Keratinocyte (primary cell): ENCODE data around the gene MIOX.

Source experiments
- EZH2 ChIP-seq: IDR thresholded peaks from one replicate; pipeline ENCODE4 v1.6.1; 2012; ENCODE audit warnings: inconsistent platforms, mild to moderate bottlenecking, low read length, moderate library complexity
- TF ChIP-seq, protein P1 (sequence below), 3 experiments: IDR thresholded peaks in 1 of 3; conservative IDR thresholded peaks in 1 of 3; optimal IDR thresholded peaks in 1 of 3; 2 replicates in 2 of 3; 3 replicates in 1 of 3; pipeline versions ENCODE3 to v1.5.1; 2011; ENCODE audit warnings: low read length in 3 of 3, mild to moderate bottlenecking in 3 of 3, moderate library complexity in 2 of 3, control low read depth in 1 of 3, inconsistent platforms in 1 of 3; ENCODE audit not compliant: insufficient read depth in 2 of 3; ENCODE audit errors: extremely low read depth in 1 of 3

DNA sequence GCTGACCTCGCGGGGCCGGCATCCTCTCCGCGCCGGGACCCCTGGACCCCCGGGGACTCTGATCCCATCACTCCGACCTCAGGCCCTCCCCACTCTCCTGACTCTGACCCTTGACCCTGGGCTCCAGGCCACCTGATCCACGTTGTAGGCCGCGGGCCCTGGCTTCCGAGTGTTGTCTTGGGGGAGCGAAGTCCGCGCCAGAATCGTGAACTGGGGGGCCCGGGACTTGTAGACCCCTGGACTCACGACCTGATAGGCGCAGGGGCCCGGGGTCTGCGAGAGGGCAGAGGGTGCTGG lies 43.9 kb downstream of the MIOX start:
- TF ChIP-seq, protein P1, sequence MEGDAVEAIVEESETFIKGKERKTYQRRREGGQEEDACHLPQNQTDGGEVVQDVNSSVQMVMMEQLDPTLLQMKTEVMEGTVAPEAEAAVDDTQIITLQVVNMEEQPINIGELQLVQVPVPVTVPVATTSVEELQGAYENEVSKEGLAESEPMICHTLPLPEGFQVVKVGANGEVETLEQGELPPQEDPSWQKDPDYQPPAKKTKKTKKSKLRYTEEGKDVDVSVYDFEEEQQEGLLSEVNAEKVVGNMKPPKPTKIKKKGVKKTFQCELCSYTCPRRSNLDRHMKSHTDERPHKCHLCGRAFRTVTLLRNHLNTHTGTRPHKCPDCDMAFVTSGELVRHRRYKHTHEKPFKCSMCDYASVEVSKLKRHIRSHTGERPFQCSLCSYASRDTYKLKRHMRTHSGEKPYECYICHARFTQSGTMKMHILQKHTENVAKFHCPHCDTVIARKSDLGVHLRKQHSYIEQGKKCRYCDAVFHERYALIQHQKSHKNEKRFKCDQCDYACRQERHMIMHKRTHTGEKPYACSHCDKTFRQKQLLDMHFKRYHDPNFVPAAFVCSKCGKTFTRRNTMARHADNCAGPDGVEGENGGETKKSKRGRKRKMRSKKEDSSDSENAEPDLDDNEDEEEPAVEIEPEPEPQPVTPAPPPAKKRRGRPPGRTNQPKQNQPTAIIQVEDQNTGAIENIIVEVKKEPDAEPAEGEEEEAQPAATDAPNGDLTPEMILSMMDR (optimal IDR thresholded peaks at IDR 0.05 in 1 of 3, IDR thresholded peaks at IDR 0.05 in 1 of 3, conservative IDR thresholded peaks at IDR 0.05 in 1 of 3; ENCODE audit: extremely low read depth in 1 of 3, insufficient read depth in 2 of 3, low read length in 3 of 3), result no peak
- no peak for TF ChIP-seq EZH2
